GM12878 (cell line): Measurements from ENCODE around the gene SRRM3. TPM values are rescaled to one million over a fixed set of nuclear protein-coding genes. Genes with fewer than 3 reads are reported as not detected.

Experiments
- ATAC-seq: fragments of 200-7000 bp; cut with Tn5 transposase; 3 replicates; pipeline ENCODE4 v1.9.1; 2020; ENCODE audit warnings: mild to moderate bottlenecking, moderate library complexity
- BruUV-seq: library from RNA; stranded (reverse); fragments of 400-500 nt; replicated peaks from 2 replicates; lab custom pipeline; 2021; lab: Mats Ljungman, UMichigan
- CTCF ChIA-PET: fragments of 300-600 bp; sonication (Branson Sonifier 250); formaldehyde crosslinking; extraction: SDS; loops from one replicate; lab custom pipeline; 2021; ENCODE audit warnings: inconsistent platforms; lab: Yijun Ruan, JAX
- POLR2A ChIA-PET: fragments of 350-600 bp; formaldehyde crosslinking; extraction: SDS; loops from one replicate; lab custom pipeline; 2021; ENCODE audit warnings: inconsistent platforms; lab: Charles Lee
- RAD21 ChIA-PET: fragments of 300-600 bp; sonication (Branson Sonifier 250); formaldehyde crosslinking; loops from one replicate; lab custom pipeline; 2023; ENCODE audit warnings: antibody characterized with exemption; ENCODE audit not compliant: unreplicated experiment; lab: Charles Lee
- SMC1A ChIA-PET: fragments of 300-600 bp; sonication (Branson Sonifier 250); formaldehyde crosslinking; loops from one replicate; lab custom pipeline; 2023; ENCODE audit not compliant: unreplicated experiment, uncharacterized antibody; lab: Charles Lee
- DNase-seq: peaks from one replicate; pipeline ENCODE4 v3.0.0-alpha.2; 2011; ENCODE audit warnings: low read depth, low spot score
- FAIRE-seq: peaks from 3 replicates; lab custom pipeline; 2011; peaks lifted over from hg19 to GRCh38; lab: Jason Lieb, UNC
- H2AFZ ChIP-seq: 2 replicates; pipeline ENCODE4 v1.6.0; 2011; ENCODE audit warnings: low read depth, low read length, control low read depth; ENCODE audit not compliant: control insufficient read depth
- H3K27ac ChIP-seq: 2 replicates; pipeline ENCODE4 v1.5.1; 2011; ENCODE audit warnings: control low read depth; ENCODE audit not compliant: control insufficient read depth, insufficient read depth
- H3K27me3 ChIP-seq, 2 experiments: replicated peaks in 1 of 2; 2 replicates each; pipeline versions ENCODE4 v1.6.0 to v1.6.1; 2011; ENCODE audit warnings: low read length in 1 of 2; ENCODE audit not compliant: control insufficient read depth in 2 of 2, insufficient read depth in 2 of 2
- H3K36me3 ChIP-seq, 2 experiments: 2 replicates each; pipeline ENCODE4 v1.5.1; 2011; ENCODE audit warnings: low read length in 1 of 2; ENCODE audit not compliant: control insufficient read depth in 2 of 2, insufficient read depth in 2 of 2
- H3K4me1 ChIP-seq: 2 replicates; pipeline ENCODE4 v1.6.1; 2011; ENCODE audit warnings: mild to moderate bottlenecking, low read length, moderate library complexity, mixed read lengths; ENCODE audit not compliant: control insufficient read depth, insufficient read depth
- H3K4me2 ChIP-seq: 2 replicates; pipeline ENCODE4 v1.6.0; 2011; ENCODE audit warnings: control low read depth; ENCODE audit not compliant: control insufficient read depth, insufficient read depth
- H3K4me3 ChIP-seq: fragments of 200-600 bp; sonication (generic); 2 replicates; pipeline ENCODE4 v1.5.1; 2016
- H3K79me2 ChIP-seq: 2 replicates; pipeline ENCODE4 v1.6.0; 2011; ENCODE audit warnings: low read length; ENCODE audit not compliant: control insufficient read depth, insufficient read depth
- H3K9ac ChIP-seq: 2 replicates; pipeline ENCODE4 v1.8.0; 2011; ENCODE audit warnings: low read length, control low read depth, mixed read lengths; ENCODE audit not compliant: control insufficient read depth, insufficient read depth
- H3K9me3 ChIP-seq: replicated peaks from 3 replicates; pipeline ENCODE4 v1.5.1; 2011; ENCODE audit warnings: mild to moderate bottlenecking, low read length; ENCODE audit not compliant: control insufficient read depth, insufficient read depth
- H4K20me1 ChIP-seq: 2 replicates; pipeline ENCODE4 v1.6.0; 2011; ENCODE audit not compliant: control insufficient read depth, insufficient read depth
- IRF4 ChIP-seq: IDR thresholded peaks from 2 replicates; pipeline ENCODE4 v1.6.1; 2011; ENCODE audit warnings: low read depth, low read length
- RBBP5 ChIP-seq: fragments of 200-600 bp; sonication (generic); conservative IDR thresholded peaks from 2 replicates; pipeline ENCODE4 v1.6.1; 2016
- WGBS: methylation state at CpG from one replicate; pipeline ENCODE4 v1.1.6; 2016; ENCODE audit warnings: low lambda C conversion rate; ENCODE audit not compliant: insufficient replicate concordance, insufficient coverage; ENCODE audit errors: missing lambda C conversion rate; 5-methylcytosine and 5-hydroxymethylcytosine counted together
- in situ Hi-C: fragments of 300-500 bp; cut with MboI; formaldehyde crosslinking; loops from 9 replicates; pipeline ENCODE4 v1.14.3; 2018; ENCODE audit warnings: mixed read lengths
- intact Hi-C: fragments of 100-400 bp; cut with micrococcal nuclease; formaldehyde crosslinking; loops from one replicate; pipeline ENCODE4 v1.14.2; 2022; ENCODE audit not compliant: unreplicated experiment
- polyA plus RNA-seq, 11 experiments: library from polyadenylated mRNA; depleted of rRNA in 4 of 11; unstranded in 6 of 11; stranded (reverse) in 5 of 11; fragments of >200 nt; fragmentation: Nextera tagmentation in 4 of 11; fragmentation: Illumina TruSeq in 1 of 11; extraction: Ambion mirVana in 4 of 11; extraction: Trizol in 1 of 11; gene quantifications; 1 replicate in 1 of 11; 2 replicates in 10 of 11; pipeline versions ENCODE4 v1.2.1 to v1.2.3, GENCODE V29; 2011 to 2016; ENCODE audit warnings: inconsistent platforms in 2 of 11, missing spikeins in 2 of 11, low read depth in 1 of 11
- total RNA-seq, 4 experiments: library from RNA; depleted of rRNA in 3 of 4; stranded (reverse); fragments of >200 nt in 3 of 4; fragmentation: Illumina TruSeq in 1 of 4; extraction: Trizol in 1 of 4; gene quantifications; 2 replicates each; pipeline versions ENCODE4 v1.2.1 to v1.2.3, GENCODE V29; 2013 to 2021
- TF ChIP-seq, protein P1 (sequence below): fragments of 450-650 bp; formaldehyde crosslinking; IDR thresholded peaks from 2 replicates; pipeline ENCODE4 v1.4.0; 2020; ENCODE audit warnings: mild to moderate bottlenecking, moderate library complexity

SRRM3 gene
- total and polyA plus RNA-seq, 10 of the 15 experiments (the other 5 are each of a cell fraction or from before 2014, with no cell fraction given): 0.03 to 0.15 (median 0.05) TPM; not detected in 6

DNA sequence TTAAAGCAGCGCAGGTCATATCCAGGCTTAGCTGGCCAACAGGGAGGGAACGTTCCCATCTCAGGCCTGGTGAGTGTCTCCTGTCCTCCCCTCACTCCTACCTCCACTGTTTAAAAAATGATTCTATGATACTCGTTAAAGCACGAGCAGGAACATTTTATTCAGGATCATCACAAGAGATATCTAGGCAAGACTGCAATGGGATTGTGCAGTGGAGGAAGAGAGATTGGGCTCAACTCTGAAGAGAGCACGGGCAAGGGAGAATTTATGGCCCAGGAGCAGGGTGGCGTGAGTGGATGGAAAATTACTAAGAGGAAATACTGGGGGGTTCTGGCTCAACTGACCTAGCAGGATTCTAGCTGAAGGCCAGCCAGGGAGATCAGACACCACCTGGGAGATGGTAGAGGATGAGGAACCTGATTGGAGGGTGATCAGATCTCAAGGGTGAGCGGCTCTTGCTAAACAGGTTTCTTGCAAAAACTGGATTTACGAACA, 91.8 kb downstream of the SRRM3 start:
- Histone ChIP-seq H3K79me2 (no peaks in the 10 kb centered on the region), H3K27ac (no peak overlapping the region), H3K9me3 (no peaks in the 10 kb centered on the region), H3K9ac (no peak overlapping the region), H2AFZ (no peak overlapping the region), H3K27me3 (no peaks in the 10 kb centered on the region), H3K4me2 (no peak overlapping the region), H4K20me1 (no peaks in the 10 kb centered on the region), H3K36me3 (no peaks in the 10 kb centered on the region), H3K4me3 (no peak overlapping the region), H3K4me1 (peaks cover 6% of the 10 kb centered on the region)
- intact Hi-C loops: no loop called here
- FAIRE-seq: no peak
- ATAC-seq: no peak
- TF ChIP-seq, protein P1, sequence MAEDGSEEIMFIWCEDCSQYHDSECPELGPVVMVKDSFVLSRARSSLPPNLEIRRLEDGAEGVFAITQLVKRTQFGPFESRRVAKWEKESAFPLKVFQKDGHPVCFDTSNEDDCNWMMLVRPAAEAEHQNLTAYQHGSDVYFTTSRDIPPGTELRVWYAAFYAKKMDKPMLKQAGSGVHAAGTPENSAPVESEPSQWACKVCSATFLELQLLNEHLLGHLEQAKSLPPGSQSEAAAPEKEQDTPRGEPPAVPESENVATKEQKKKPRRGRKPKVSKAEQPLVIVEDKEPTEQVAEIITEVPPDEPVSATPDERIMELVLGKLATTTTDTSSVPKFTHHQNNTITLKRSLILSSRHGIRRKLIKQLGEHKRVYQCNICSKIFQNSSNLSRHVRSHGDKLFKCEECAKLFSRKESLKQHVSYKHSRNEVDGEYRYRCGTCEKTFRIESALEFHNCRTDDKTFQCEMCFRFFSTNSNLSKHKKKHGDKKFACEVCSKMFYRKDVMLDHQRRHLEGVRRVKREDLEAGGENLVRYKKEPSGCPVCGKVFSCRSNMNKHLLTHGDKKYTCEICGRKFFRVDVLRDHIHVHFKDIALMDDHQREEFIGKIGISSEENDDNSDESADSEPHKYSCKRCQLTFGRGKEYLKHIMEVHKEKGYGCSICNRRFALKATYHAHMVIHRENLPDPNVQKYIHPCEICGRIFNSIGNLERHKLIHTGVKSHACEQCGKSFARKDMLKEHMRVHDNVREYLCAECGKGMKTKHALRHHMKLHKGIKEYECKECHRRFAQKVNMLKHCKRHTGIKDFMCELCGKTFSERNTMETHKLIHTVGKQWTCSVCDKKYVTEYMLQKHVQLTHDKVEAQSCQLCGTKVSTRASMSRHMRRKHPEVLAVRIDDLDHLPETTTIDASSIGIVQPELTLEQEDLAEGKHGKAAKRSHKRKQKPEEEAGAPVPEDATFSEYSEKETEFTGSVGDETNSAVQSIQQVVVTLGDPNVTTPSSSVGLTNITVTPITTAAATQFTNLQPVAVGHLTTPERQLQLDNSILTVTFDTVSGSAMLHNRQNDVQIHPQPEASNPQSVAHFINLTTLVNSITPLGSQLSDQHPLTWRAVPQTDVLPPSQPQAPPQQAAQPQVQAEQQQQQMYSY (CRISPR knock-in tag): no peak
- TF ChIP-seq RBBP5 (no peak), IRF4 (no peak)
- BruUV-seq: no TSS peak
- ChIA-PET POLR2A (interaction anchor here (0.7 kb wide), 2 partner anchors 25 to 28 kb away, joined by 3 to 4 read pairs; no protein-coding TSS in a partner anchor), SMC1A (interaction anchor here (1.0 to 2.6 kb wide), 3 partner anchors 21 to 115 kb away, joined by 3 to 16 read pairs (median 11); no protein-coding TSS in a partner anchor), RAD21 (interaction anchor here (1.1 kb wide), 1 partner anchor 22 kb away, joined by 3 read pairs; no protein-coding TSS in a partner anchor), CTCF (interaction anchor here (12.9 kb wide), 1 partner anchor 22 kb away, joined by 229 read pairs; no protein-coding TSS in a partner anchor)
- WGBS: 62% methylated on average over 8 of the region's 8 CpGs
- no peak for DNase-seq
- in situ Hi-C loops: no loop called here
